ENCODE data around the gene ZNF148.

GRCh38 chr3:125187599-125187910 lies 187.6 kb downstream of the ZNF148 start:
- TF ChIP-seq CTCF (IDR thresholded peaks at IDR 0.05; ENCODE audit: insufficient read depth, low read length) (no peak), POLR2AphosphoS5 (IDR thresholded peaks at IDR 0.05; ENCODE audit: low read depth) (no peak)
